Measurements from ENCODE around the gene CTCF.

Gene CTCF

DNA sequence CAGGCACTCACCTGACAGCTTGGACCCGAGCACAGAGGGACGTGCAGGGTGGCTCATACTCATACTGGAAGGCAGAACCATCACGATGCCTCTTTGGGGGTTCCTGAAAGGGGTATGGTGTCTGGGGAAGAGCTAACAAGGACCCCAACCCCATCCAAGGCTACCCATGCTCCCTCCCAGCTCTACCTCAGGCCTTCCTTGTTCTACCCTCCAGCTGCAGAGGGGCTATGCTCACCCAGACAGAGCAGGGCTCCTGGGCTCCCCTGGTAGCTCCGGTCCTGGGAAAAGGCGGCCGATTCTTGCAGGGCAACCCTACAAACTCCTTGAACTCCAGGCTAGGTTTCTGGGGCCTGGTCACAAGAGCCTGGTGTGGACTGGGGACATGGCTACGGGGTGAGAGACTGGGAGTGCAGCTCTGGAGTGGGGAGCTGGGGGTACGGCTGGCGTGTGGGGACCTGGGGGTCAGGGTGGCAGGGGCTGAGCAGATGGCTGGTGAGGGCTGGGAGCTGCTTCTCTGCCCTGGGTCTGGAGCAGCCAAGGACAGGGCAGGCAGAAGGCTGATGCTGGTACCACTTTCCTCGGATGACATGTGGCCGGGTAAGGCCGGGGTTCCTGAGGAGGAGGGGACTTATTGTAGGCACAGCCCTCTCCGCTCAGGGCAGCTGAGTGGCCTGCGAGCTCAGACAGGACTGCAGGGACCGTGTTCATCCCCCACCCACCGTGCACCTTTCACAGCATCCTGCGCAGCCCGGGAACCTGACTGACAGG lies 95.6 kb downstream of the CTCF start:
- H3K4me3 ChIP-seq (ENCODE audit: low read depth, low read length), result no peak overlapping the region
- POLR2A ChIA-PET, result interaction anchor here (0.9 kb wide), 1 partner anchor 10 kb away, joined by 4 read pairs; no protein-coding TSS in a partner anchor
- CTCF ChIA-PET, result interaction anchor here (0.6 to 19.0 kb wide), 8 partner anchors 8 to 749 kb away, joined by 3 to 605 read pairs (median 10); partner anchors contain the start of genes ATP6V0D1, CARMIL2, CTCF and RIPOR1
- TF ChIP-seq, protein P1, sequence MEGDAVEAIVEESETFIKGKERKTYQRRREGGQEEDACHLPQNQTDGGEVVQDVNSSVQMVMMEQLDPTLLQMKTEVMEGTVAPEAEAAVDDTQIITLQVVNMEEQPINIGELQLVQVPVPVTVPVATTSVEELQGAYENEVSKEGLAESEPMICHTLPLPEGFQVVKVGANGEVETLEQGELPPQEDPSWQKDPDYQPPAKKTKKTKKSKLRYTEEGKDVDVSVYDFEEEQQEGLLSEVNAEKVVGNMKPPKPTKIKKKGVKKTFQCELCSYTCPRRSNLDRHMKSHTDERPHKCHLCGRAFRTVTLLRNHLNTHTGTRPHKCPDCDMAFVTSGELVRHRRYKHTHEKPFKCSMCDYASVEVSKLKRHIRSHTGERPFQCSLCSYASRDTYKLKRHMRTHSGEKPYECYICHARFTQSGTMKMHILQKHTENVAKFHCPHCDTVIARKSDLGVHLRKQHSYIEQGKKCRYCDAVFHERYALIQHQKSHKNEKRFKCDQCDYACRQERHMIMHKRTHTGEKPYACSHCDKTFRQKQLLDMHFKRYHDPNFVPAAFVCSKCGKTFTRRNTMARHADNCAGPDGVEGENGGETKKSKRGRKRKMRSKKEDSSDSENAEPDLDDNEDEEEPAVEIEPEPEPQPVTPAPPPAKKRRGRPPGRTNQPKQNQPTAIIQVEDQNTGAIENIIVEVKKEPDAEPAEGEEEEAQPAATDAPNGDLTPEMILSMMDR (IDR thresholded peaks at IDR 0.05; ENCODE audit: insufficient read depth, low read length, missing control alignments), result no peak
- no peak for DNase-seq (ENCODE audit: low read depth, low spot score)

- DNase-seq (ENCODE audit: low read depth, low spot score), result no peak
- TF ChIP-seq, protein P1 (IDR thresholded peaks at IDR 0.05; ENCODE audit: insufficient read depth, low read length, missing control alignments), result no peak
- ChIA-PET CTCF (interaction anchor here (0.8 to 19.0 kb wide), 9 partner anchors 9 to 178 kb away, joined by 3 to 605 read pairs (median 6); partner anchors contain the start of genes ATP6V0D1, CARMIL2, CTCF and RIPOR1), POLR2A (interaction anchor here (0.9 kb wide), 2 partner anchors 9 to 138 kb away, joined by 4 to 6 read pairs; no protein-coding TSS in a partner anchor)
- peak overlapping the region; percentile 94 for H3K4me3 ChIP-seq (ENCODE audit: low read depth, low read length)
Measured at GRCh38 chr16:67658849-67659674, 96.7 kb downstream of the CTCF start.

GRCh38 chr16:67659675-67660563 lies 97.6 kb downstream of the CTCF start, which contains the start of gene ACD:
Gene ACD, minus strand, starts transcription at chr16:67660260. Its CDS starts 40 bp downstream, at chr16:67660220.
- peak within 1 kb of the TSS; percentile 94 for H3K4me3 ChIP-seq (ENCODE audit: low read depth, low read length)
- TF ChIP-seq, protein P1 (IDR thresholded peaks at IDR 0.05; ENCODE audit: insufficient read depth, low read length, missing control alignments), result no peak
- CTCF ChIA-PET, result interaction anchor here (0.6 to 19.0 kb wide), 11 partner anchors 8 to 137 kb away, joined by 3 to 605 read pairs (median 6); partner anchors contain the start of genes CARMIL2, CTCF and RIPOR1
- DNase-seq (ENCODE audit: low read depth, low spot score), result peak; percentile 17
- POLR2A ChIA-PET, result interaction anchor here (0.6 to 0.9 kb wide), 6 partner anchors 11 to 426 kb away, joined by 3 to 6 read pairs (median 3); partner anchors contain the start of genes ATP6V0D1 and CTCF

- peak; percentile 53 for DNase-seq (ENCODE audit: low read depth, low spot score)
- TF ChIP-seq, protein P1 (IDR thresholded peaks at IDR 0.05; ENCODE audit: insufficient read depth, low read length, missing control alignments), result no peak
- H3K4me3 ChIP-seq (ENCODE audit: low read depth, low read length), result peak within 1 kb of the TSS; percentile 94
- POLR2A ChIA-PET, result interaction anchor here (0.6 to 0.9 kb wide), 3 partner anchors 99 to 180 kb away, joined by 3 to 4 read pairs (median 3); partner anchors contain the start of genes ATP6V0D1 and CTCF
- CTCF ChIA-PET, result interaction anchor here (0.6 to 19.0 kb wide), 8 partner anchors 10 to 137 kb away, joined by 3 to 605 read pairs (median 12); partner anchors contain the start of genes CARMIL2, CTCF and RIPOR1
Measured at GRCh38 chr16:67660564-67661028, 98.3 kb downstream of the CTCF start, which contains the start of gene PARD6A. Gene PARD6A, plus strand, starts transcription at chr16:67660960. Its CDS starts 79 bp downstream, at chr16:67661039.

GRCh38 chr16:67661101-67661761 lies 98.9 kb downstream of the CTCF start:
- no peak for DNase-seq (ENCODE audit: low read depth, low spot score)
- H3K4me3 ChIP-seq (ENCODE audit: low read depth, low read length), result peak overlapping the region; percentile 94
- TF ChIP-seq, protein P1 (IDR thresholded peaks at IDR 0.05; ENCODE audit: insufficient read depth, low read length, missing control alignments), result no peak
- CTCF ChIA-PET, result interaction anchor here (1.2 to 19.0 kb wide), 4 partner anchors 11 to 138 kb away, joined by 8 to 605 read pairs (median 16); partner anchors contain the start of genes CTCF and RIPOR1
- POLR2A ChIA-PET, result no interaction called here

All from AG04449 (cell line).